ENCODE measurements around the gene CILP2.

CILP2 gene

GRCh38 chr19:19530889-19531288 is 7.2 kb upstream of the CILP2 start:
- DNase-seq (ENCODE audit: insufficient read length, low spot score) (no peak), FAIRE-seq (no peak)
- TF ChIP-seq POLR2A (IDR thresholded peaks at IDR 0.05; ENCODE audit: low read depth, low read length): no peak

- DNase-seq (ENCODE audit: insufficient read length, low spot score): no peak
- FAIRE-seq: no peak
- TF ChIP-seq POLR2A (IDR thresholded peaks at IDR 0.05; ENCODE audit: low read depth, low read length): no peak
Observed at GRCh38 chr19:19531951-19532805, 5.9 kb upstream of the CILP2 start.

DNA sequence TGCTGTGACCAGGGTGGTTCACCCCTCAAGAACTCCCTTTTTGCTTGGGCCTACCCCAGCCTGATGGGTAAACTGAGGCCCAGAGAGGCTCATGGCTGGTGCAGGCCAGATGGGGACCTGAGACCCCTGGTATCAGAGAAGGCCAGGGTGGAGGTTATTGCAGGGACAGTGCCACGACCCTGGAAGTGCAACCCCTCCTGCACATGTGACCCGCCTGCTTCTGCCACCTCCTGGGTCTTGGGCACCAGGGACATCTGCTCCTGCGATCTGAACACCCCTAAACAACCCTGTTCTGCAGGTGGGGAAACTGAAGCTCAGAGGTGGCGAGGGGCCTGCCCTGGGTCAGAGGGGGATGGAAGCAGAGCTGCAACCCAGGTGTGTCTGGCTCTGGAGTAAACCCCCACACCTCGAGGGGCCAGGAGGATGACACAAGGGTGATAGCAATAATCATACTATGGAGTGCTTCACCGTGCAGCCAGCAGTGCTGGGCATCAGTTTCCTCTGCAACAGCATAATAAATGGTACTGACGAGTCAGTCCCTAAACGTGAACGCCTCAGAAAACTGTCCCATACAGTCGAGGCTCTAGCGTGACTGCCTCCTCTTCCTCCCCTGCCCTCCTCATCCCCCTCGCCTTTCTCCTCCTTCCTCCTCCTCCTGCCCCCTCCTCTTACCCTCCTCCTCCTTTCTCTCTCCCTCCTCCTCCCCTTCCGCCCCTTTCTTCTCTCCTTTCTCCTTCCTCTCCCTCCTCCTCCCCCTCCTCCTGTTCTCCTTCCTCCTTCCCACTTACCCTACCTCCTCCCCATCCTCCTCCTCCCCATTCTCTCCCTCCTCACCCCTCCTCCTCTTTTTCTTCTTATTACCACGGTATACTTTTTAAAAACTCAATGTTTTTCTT is 5.0 kb upstream of the CILP2 start:
- no peak for FAIRE-seq
- no peak for TF ChIP-seq POLR2A (IDR thresholded peaks at IDR 0.05; ENCODE audit: low read depth, low read length)

GRCh38 chr19:19533841-19534240 is 4.2 kb upstream of the CILP2 start:
- DNase-seq (ENCODE audit: insufficient read length, low spot score) (no peak), FAIRE-seq (no peak)
- TF ChIP-seq POLR2A (IDR thresholded peaks at IDR 0.05; ENCODE audit: low read depth, low read length): no peak

More for the DNA sequence above, 5.0 kb upstream of the CILP2 start:
- no peak for DNase-seq (ENCODE audit: insufficient read length, low spot score)

DNA sequence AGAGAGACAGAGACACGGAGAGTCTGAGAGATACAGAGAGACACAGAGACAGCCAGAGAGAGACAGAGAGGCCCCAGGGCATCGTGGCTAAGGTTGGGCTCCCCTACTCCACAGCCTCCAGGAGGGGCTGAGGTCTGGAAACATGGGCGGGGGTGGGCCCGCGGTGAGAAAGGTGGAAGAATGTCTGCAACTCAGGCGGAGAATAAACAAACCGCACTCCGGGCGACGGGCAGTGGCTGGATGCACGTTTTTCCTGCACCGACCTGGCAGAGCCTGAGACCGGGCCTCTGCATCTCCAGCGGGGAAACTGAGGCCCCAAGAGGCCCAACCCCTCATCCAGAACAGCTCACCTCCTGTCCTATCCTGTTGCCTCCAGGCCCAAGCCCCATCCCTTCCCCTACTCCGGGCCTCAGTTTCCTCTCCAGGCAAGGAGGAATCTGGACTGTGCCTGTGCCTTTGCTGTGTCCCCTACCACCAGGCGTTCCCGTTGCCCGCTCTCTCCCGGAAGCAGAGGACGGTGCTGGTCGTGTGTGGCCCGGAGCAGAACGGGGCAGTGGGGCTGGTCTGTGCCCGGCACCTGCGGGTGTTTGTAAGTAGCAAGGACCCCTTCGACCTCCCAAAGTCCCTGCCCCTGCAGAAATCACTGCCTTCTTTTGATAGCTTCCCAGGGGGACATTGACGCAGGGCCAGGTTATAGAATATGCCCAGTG is 3.4 kb upstream of the CILP2 start:
- no peak for FAIRE-seq
- no peak for DNase-seq (ENCODE audit: insufficient read length, low spot score)
- no peak for TF ChIP-seq POLR2A (IDR thresholded peaks at IDR 0.05; ENCODE audit: low read depth, low read length)

- TF ChIP-seq POLR2A (IDR thresholded peaks at IDR 0.05; ENCODE audit: low read depth, low read length): no peak
- no peak for DNase-seq (ENCODE audit: insufficient read length, low spot score)
- no peak for FAIRE-seq
Observed at GRCh38 chr19:19535311-19536191, 2.5 kb upstream of the CILP2 start.

GRCh38 chr19:19537075-19538048 is 703 bp upstream of the CILP2 start:
- FAIRE-seq (no peak), DNase-seq (ENCODE audit: insufficient read length, low spot score) (no peak)
- TF ChIP-seq POLR2A (IDR thresholded peaks at IDR 0.05; ENCODE audit: low read depth, low read length): no peak

- FAIRE-seq (no peak), DNase-seq (ENCODE audit: insufficient read length, low spot score) (no peak)
- no peak for TF ChIP-seq POLR2A (IDR thresholded peaks at IDR 0.05; ENCODE audit: low read depth, low read length)
Observed at GRCh38 chr19:19538785-19539166, 711 bp downstream of the CILP2 start.

GRCh38 chr19:19539698-19540063 is 1.6 kb downstream of the CILP2 start:
- TF ChIP-seq POLR2A (IDR thresholded peaks at IDR 0.05; ENCODE audit: low read depth, low read length): no peak
- FAIRE-seq: no peak
- no peak for DNase-seq (ENCODE audit: insufficient read length, low spot score)

GRCh38 chr19:19540064-19540714 is 2.1 kb downstream of the CILP2 start:
- FAIRE-seq (no peak), DNase-seq (ENCODE audit: insufficient read length, low spot score) (no peak)
- TF ChIP-seq POLR2A (IDR thresholded peaks at IDR 0.05; ENCODE audit: low read depth, low read length): no peak

DNA sequence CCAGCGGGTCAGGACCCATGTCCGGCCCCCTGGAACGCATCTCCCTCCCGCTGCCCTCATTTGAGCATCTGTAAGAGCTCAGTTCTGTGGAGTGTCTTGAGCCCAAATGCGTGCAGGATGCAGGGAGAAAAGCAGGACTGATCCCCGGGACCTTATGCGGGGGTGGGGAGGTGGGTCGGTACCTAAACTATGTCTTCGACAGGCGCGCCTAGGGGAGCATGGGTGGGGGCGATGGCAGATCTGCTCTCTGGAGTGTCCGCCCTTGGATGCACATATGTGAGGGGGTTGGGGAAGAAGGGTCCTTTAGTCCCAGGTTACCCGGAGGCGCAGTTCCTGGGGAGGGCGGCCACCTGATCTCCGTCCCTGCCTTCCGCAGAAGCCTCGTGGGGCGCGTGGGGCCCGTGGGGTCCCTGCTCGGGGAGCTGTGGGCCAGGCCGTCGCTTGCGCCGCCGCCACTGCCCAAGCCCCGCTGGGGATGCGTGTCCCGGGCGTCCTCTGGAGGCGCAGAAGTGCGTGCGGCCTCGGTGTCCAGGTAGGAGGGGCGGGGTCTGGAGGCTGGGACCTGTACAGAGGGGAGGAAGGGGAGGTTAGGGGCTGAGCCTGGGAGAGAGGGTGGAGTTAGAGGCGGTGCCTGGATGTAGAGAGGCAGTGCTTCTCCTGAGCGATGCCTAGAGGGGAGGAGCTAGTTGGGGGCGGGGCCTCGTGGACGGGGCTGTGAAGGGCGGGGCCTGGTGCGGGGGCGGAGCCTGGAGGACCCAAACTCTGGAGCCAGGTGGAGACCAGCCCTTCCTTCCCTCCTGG is 2.9 kb downstream of the CILP2 start:
- no peak for TF ChIP-seq POLR2A (IDR thresholded peaks at IDR 0.05; ENCODE audit: low read depth, low read length)
- no peak for FAIRE-seq
- DNase-seq (ENCODE audit: insufficient read length, low spot score): peak; percentile 80

Measured in H54 (cell line).